Forelimb muscle (tissue), 1 donor: ENCODE measurements around the gene CFAP100. TPM values are rescaled to one million over a fixed set of nuclear protein-coding genes. Genes with fewer than 3 reads are reported as not detected.

Experiments used
- DNase-seq: peaks from one replicate; pipeline ENCODE4 v3.0.0-alpha.2; 2013; ENCODE audit warnings: low read depth
- polyA plus RNA-seq: library from polyadenylated mRNA; unstranded; fragments of 120-200 nt; gene quantifications from one replicate; pipeline ENCODE4 v1.2.1, GENCODE V29; 2013; ENCODE audit not compliant: insufficient read length

Gene CFAP100
- polyA plus RNA-seq, 1 donor: 0.94 TPM

- no peak for DNase-seq
These were observed 26.9 kb downstream of the CFAP100 start for GRCh38 chr3:126421573-126422119.

GRCh38 chr3:126422121-126422520 is 27.4 kb downstream of the CFAP100 start:
- no peak for DNase-seq

- no peak for DNase-seq
These were observed 27.9 kb downstream of the CFAP100 start for GRCh38 chr3:126422571-126423091.

GRCh38 chr3:126423191-126424038 is 28.7 kb downstream of the CFAP100 start:
- DNase-seq: no peak

GRCh38 chr3:126424039-126424717 is 29.5 kb downstream of the CFAP100 start:
- DNase-seq: no peak

GRCh38 chr3:126424751-126425150 is 30.0 kb downstream of the CFAP100 start:
- no peak for DNase-seq

- no peak for DNase-seq
These were observed 36.4 kb downstream of the CFAP100 start for GRCh38 chr3:126431103-126431534.

GRCh38 chr3:126432361-126433104 is 37.8 kb downstream of the CFAP100 start:
- no peak for DNase-seq

- DNase-seq: no peak
These were observed 38.4 kb downstream of the CFAP100 start for GRCh38 chr3:126433105-126433430.

- DNase-seq: no peak
These were observed 39.0 kb downstream of the CFAP100 start for GRCh38 chr3:126433496-126434263.

GRCh38 chr3:126434264-126434590 is 39.5 kb downstream of the CFAP100 start:
- no peak for DNase-seq

GRCh38 chr3:126434931-126435411 is 40.3 kb downstream of the CFAP100 start:
- DNase-seq: no peak

GRCh38 chr3:126435456-126436315 is 41.0 kb downstream of the CFAP100 start:
- no peak for DNase-seq

GRCh38 chr3:126436826-126437717 is 42.4 kb downstream of the CFAP100 start:
- no peak for DNase-seq

- no peak for DNase-seq
These were observed 43.5 kb downstream of the CFAP100 start for GRCh38 chr3:126438186-126438585.

- DNase-seq: no peak
These were observed 44.0 kb downstream of the CFAP100 start for GRCh38 chr3:126438746-126439145.

- no peak for DNase-seq
These were observed 44.7 kb downstream of the CFAP100 start for GRCh38 chr3:126439346-126439967.

GRCh38 chr3:126439968-126440708 is 45.4 kb downstream of the CFAP100 start:
- DNase-seq: no peak
